ENCODE measurements around the gene TWIST2.

TWIST2 gene

GRCh38 chr2:238863231-238863630 is 15.3 kb downstream of the TWIST2 start:
- TF ChIP-seq POLR2AphosphoS5 (IDR thresholded peaks at IDR 0.05; ENCODE audit: low read depth, low read length) (no peak), SIN3A (IDR thresholded peaks at IDR 0.05; ENCODE audit: borderline replicate concordance, insufficient read depth, low read length) (no peak), FOXP2 (optimal IDR thresholded peaks at IDR 0.05; ENCODE audit: borderline replicate concordance, extremely low read depth, extremely low read length, insufficient read depth) (no peak), REST (IDR thresholded peaks at IDR 0.05; ENCODE audit: insufficient read depth in 1 of 2, low read depth in 2 of 2, low read length in 2 of 2) (no peak), TAF1 (IDR thresholded peaks at IDR 0.05; ENCODE audit: borderline replicate concordance, insufficient read depth, low read length) (no peak)

GRCh38 chr2:238863749-238864206 is 15.9 kb downstream of the TWIST2 start:
- no peak for TF ChIP-seq TAF1 (IDR thresholded peaks at IDR 0.05; ENCODE audit: borderline replicate concordance, insufficient read depth, low read length)
- TF ChIP-seq REST (IDR thresholded peaks at IDR 0.05; ENCODE audit: insufficient read depth in 1 of 2, low read depth in 2 of 2, low read length in 2 of 2): no peak
- no peak for TF ChIP-seq SIN3A (IDR thresholded peaks at IDR 0.05; ENCODE audit: borderline replicate concordance, insufficient read depth, low read length)
- TF ChIP-seq POLR2AphosphoS5 (IDR thresholded peaks at IDR 0.05; ENCODE audit: low read depth, low read length): no peak
- no peak for TF ChIP-seq FOXP2 (optimal IDR thresholded peaks at IDR 0.05; ENCODE audit: borderline replicate concordance, extremely low read depth, extremely low read length, insufficient read depth)

GRCh38 chr2:238864207-238865014 is 16.5 kb downstream of the TWIST2 start:
- no peak for TF ChIP-seq FOXP2 (optimal IDR thresholded peaks at IDR 0.05; ENCODE audit: borderline replicate concordance, extremely low read depth, extremely low read length, insufficient read depth)
- peak in 1 of 2 experiments; percentile 43; a peak in 1 of 4 replicates for TF ChIP-seq REST (IDR thresholded peaks at IDR 0.05; ENCODE audit: insufficient read depth in 1 of 2, low read depth in 2 of 2, low read length in 2 of 2)
- peak; percentile 60 for TF ChIP-seq POLR2AphosphoS5 (IDR thresholded peaks at IDR 0.05; ENCODE audit: low read depth, low read length)
- TF ChIP-seq TAF1 (IDR thresholded peaks at IDR 0.05; ENCODE audit: borderline replicate concordance, insufficient read depth, low read length): peak; percentile 43; the same call in 1 of the 2 replicates
- peak; percentile 85; the same call in 1 of the 2 replicates for TF ChIP-seq SIN3A (IDR thresholded peaks at IDR 0.05; ENCODE audit: borderline replicate concordance, insufficient read depth, low read length)

GRCh38 chr2:238865015-238865719 is 17.3 kb downstream of the TWIST2 start:
- TF ChIP-seq FOXP2 (optimal IDR thresholded peaks at IDR 0.05; ENCODE audit: borderline replicate concordance, extremely low read depth, extremely low read length, insufficient read depth): no peak
- TF ChIP-seq TAF1 (IDR thresholded peaks at IDR 0.05; ENCODE audit: borderline replicate concordance, insufficient read depth, low read length): no peak
- no peak for TF ChIP-seq SIN3A (IDR thresholded peaks at IDR 0.05; ENCODE audit: borderline replicate concordance, insufficient read depth, low read length)
- no peak for TF ChIP-seq POLR2AphosphoS5 (IDR thresholded peaks at IDR 0.05; ENCODE audit: low read depth, low read length)
- TF ChIP-seq REST (IDR thresholded peaks at IDR 0.05; ENCODE audit: insufficient read depth in 1 of 2, low read depth in 2 of 2, low read length in 2 of 2): no peak
